GM23338 (cell line): ENCODE data around the gene VILL. TPM values are rescaled to one million over a fixed set of nuclear protein-coding genes. Genes with fewer than 3 reads are reported as not detected.
A peak's percentile ranks its signal among the peaks of the same experiment; 100 is the strongest.

Experiments used
- ATAC-seq: fragments of 200-7000 bp; cut with Tn5 transposase; 3 replicates; pipeline ENCODE4 v1.9.1; 2020
- DNase-seq: peaks from one replicate; pipeline ENCODE4 v3.0.0-alpha.2; 2015; ENCODE audit warnings: low spot score
- H2AFZ ChIP-seq: fragments of 200-600 bp; sonication (generic); 2 replicates; pipeline ENCODE4 v1.8.0; 2016; ENCODE audit warnings: antibody characterized with exemption, mild to moderate bottlenecking, moderate library complexity
- H3F3A ChIP-seq: fragments of 200-600 bp; sonication (generic); replicated peaks from 2 replicates; pipeline ENCODE4 v1.8.0; 2017; ENCODE audit warnings: antibody characterized with exemption, mixed run types, low read depth
- H3K27ac ChIP-seq: fragments of 200-600 bp; sonication (generic); 2 replicates; pipeline ENCODE4 v1.6.1; 2016; ENCODE audit warnings: low read depth
- H3K27me3 ChIP-seq: fragments of 200-600 bp; sonication (generic); 2 replicates; pipeline ENCODE4 v1.8.0; 2016; ENCODE audit warnings: mild to moderate bottlenecking, mixed run types, moderate library complexity; ENCODE audit not compliant: insufficient read depth
- H3K36me3 ChIP-seq: fragments of 200-600 bp; sonication (generic); 2 replicates; pipeline ENCODE4 v1.8.0; 2016; ENCODE audit warnings: mild to moderate bottlenecking; ENCODE audit not compliant: insufficient read depth
- H3K4me1 ChIP-seq: fragments of 200-600 bp; sonication (generic); 2 replicates; pipeline ENCODE4 v1.8.0; 2016; ENCODE audit warnings: mild to moderate bottlenecking, moderate library complexity; ENCODE audit not compliant: insufficient read depth
- H3K4me2 ChIP-seq: fragments of 200-600 bp; sonication (generic); 2 replicates; pipeline ENCODE4 v1.7.1; 2017; ENCODE audit warnings: mixed run types
- H3K4me3 ChIP-seq: fragments of 200-600 bp; sonication (generic); 2 replicates; pipeline ENCODE4 v1.6.1; 2016; ENCODE audit warnings: mixed run types
- H3K79me2 ChIP-seq: fragments of 200-600 bp; sonication (generic); replicated peaks from 2 replicates; pipeline ENCODE4 v1.8.0; 2017; ENCODE audit warnings: mild to moderate bottlenecking; ENCODE audit not compliant: insufficient read depth
- H3K9me2 ChIP-seq: fragments of 200-600 bp; sonication (generic); 2 replicates; pipeline ENCODE4 v1.8.0; 2017; ENCODE audit not compliant: insufficient read depth
- H4K20me1 ChIP-seq: fragments of 200-600 bp; sonication (generic); replicated peaks from 2 replicates; pipeline ENCODE4 v1.8.0; 2017; ENCODE audit warnings: mild to moderate bottlenecking; ENCODE audit not compliant: insufficient read depth
- H3K27ac Mint-ChIP-seq: 2 replicates; pipeline ENCODE4 v1.8.0; 2020; ENCODE audit warnings: inconsistent platforms, mild to moderate bottlenecking, moderate library complexity, mixed read lengths
- H3K27me3 Mint-ChIP-seq: 3 replicates; pipeline ENCODE4 v1.8.0; 2022; ENCODE audit warnings: low read depth, mild to moderate bottlenecking, moderate library complexity, mixed read lengths, inconsistent platforms; ENCODE audit not compliant: insufficient read depth, poor library complexity
- H3K36me3 Mint-ChIP-seq: 3 replicates; pipeline ENCODE4 v1.8.0; 2021; ENCODE audit warnings: low read depth, mild to moderate bottlenecking, inconsistent platforms, moderate library complexity, mixed read lengths
- H3K4me1 Mint-ChIP-seq: 3 replicates; pipeline ENCODE4 v1.8.0; 2020; ENCODE audit warnings: mild to moderate bottlenecking, inconsistent platforms, mixed read lengths
- H3K4me3 Mint-ChIP-seq: 3 replicates; pipeline ENCODE4 v1.8.0; 2021; ENCODE audit warnings: moderate library complexity, mild to moderate bottlenecking, inconsistent platforms, mixed read lengths
- H3K9me3 Mint-ChIP-seq: 3 replicates; pipeline ENCODE4 v1.8.0; 2020; ENCODE audit warnings: moderate library complexity, mild to moderate bottlenecking, inconsistent platforms, mixed read lengths
- CREB1 ChIP-seq: fragments of 250-450 bp; sonication (Bioruptor Pico); IDR thresholded peaks from 2 replicates; pipeline ENCODE4 v1.5.0; 2020; ENCODE audit warnings: low read depth, mild to moderate bottlenecking, moderate library complexity
- CTCF ChIP-seq, 2 experiments: fragments of 200-600 bp in 1 of 2; sonication (generic) in 1 of 2; conservative IDR thresholded peaks; 2 replicates each; pipeline versions ENCODE4 v1.5.1 to v1.6.1; 2016 to 2017; ENCODE audit warnings: antibody characterized with exemption in 2 of 2, low read depth in 2 of 2, mild to moderate bottlenecking in 2 of 2, moderate library complexity in 1 of 2
- EZH2 ChIP-seq: fragments of 200-600 bp; sonication (generic); IDR thresholded peaks from one replicate; pipeline ENCODE4 v1.8.0; 2017; ENCODE audit warnings: antibody characterized with exemption, mild to moderate bottlenecking, low read depth; ENCODE audit not compliant: unreplicated experiment
- EZH2phosphoT487 ChIP-seq: fragments of 200-600 bp; sonication (generic); IDR thresholded peaks from one replicate; pipeline ENCODE4 v1.8.1; 2018; ENCODE audit warnings: antibody characterized with exemption; ENCODE audit not compliant: unreplicated experiment
- JUNB ChIP-seq: IDR thresholded peaks from one replicate; pipeline ENCODE4 v1.6.1; 2016; ENCODE audit warnings: antibody characterized with exemption; ENCODE audit not compliant: unreplicated experiment
- NANOG ChIP-seq: IDR thresholded peaks from 2 replicates; pipeline ENCODE4 v1.6.1; 2016; ENCODE audit warnings: antibody characterized with exemption, borderline replicate concordance
- POLR2AphosphoS5 ChIP-seq: IDR thresholded peaks from 2 replicates; pipeline ENCODE4 v1.6.1; 2016; ENCODE audit warnings: antibody characterized with exemption, low read depth
- REST ChIP-seq: IDR thresholded peaks from one replicate; pipeline ENCODE4 v1.6.1; 2018; ENCODE audit warnings: antibody characterized with exemption; ENCODE audit not compliant: unreplicated experiment
- STAT1 ChIP-seq: IDR thresholded peaks from one replicate; pipeline ENCODE4 v1.6.1; 2016; ENCODE audit warnings: antibody characterized with exemption; ENCODE audit not compliant: unreplicated experiment
- ZNF114 ChIP-seq: fragments of 250-450 bp; sonication (Bioruptor Pico); IDR thresholded peaks from 2 replicates; pipeline ENCODE4 v1.5.0; 2020; ENCODE audit warnings: mild to moderate bottlenecking, moderate library complexity
- ZNF331 ChIP-seq: fragments of 250-450 bp; sonication (Bioruptor Pico); IDR thresholded peaks from 2 replicates; pipeline ENCODE4 v1.5.0; 2020; ENCODE audit warnings: low read depth, mild to moderate bottlenecking, moderate library complexity
- polyA plus RNA-seq: library from polyadenylated mRNA; unstranded; fragments of >200 nt; fragmentation: Nextera tagmentation; extraction: Ambion mirVana; gene quantifications from 2 replicates; pipeline ENCODE4 v1.2.1, GENCODE V29; 2016
- total RNA-seq: library from RNA; depleted of rRNA; stranded (reverse); fragments of >200 nt; shearing (Covaris generic); gene quantifications from 2 replicates; pipeline ENCODE4 v1.2.3, GENCODE V29; 2014

VILL gene
- total and polyA plus RNA-seq, 2 experiments from 2014 or later = 2.7 to 9.8 TPM

- no peak for TF ChIP-seq CTCF (conservative IDR thresholded peaks at IDR 0.05; ENCODE audit: low read depth in 2 of 2)
- no peak for TF ChIP-seq EZH2
- no peak for TF ChIP-seq NANOG
- TF ChIP-seq REST = no peak
- TF ChIP-seq ZNF331 (CRISPR knock-in tag) = no peak
- TF ChIP-seq EZH2phosphoT487 = no peak
- TF ChIP-seq ZNF114 (CRISPR knock-in tag) = no peak
These were observed 22.4 kb upstream of the VILL start (continued) for GRCh38 chr3:37968199-37968598.

- H3K27ac ChIP-seq = peak overlapping the region; percentile 55; the same call in 1 of the 2 replicates
- H3K79me2 ChIP-seq = no peaks in the 10 kb centered on the region
- H2AFZ ChIP-seq = no peak overlapping the region
- H3K4me1 Mint-ChIP-seq = peaks cover 27% of the 10 kb centered on the region
- no peaks in the 10 kb centered on the region for H3K36me3 ChIP-seq
- no peaks in the 10 kb centered on the region for H3F3A ChIP-seq
- H3K4me3 ChIP-seq = no peak overlapping the region
- no peak for DNase-seq
- no peak overlapping the region for H3K27ac Mint-ChIP-seq
- no peaks in the 10 kb centered on the region for H3K9me3 Mint-ChIP-seq
- H3K4me1 ChIP-seq = 0 out of 2 replicates have a peak, but pooled peaks cover 10% of the 10 kb centered on the region
- no peaks in the 10 kb centered on the region for H4K20me1 ChIP-seq
- ATAC-seq = no peak
- no peaks in the 10 kb centered on the region for H3K27me3 ChIP-seq
- no peak overlapping the region for H3K4me3 Mint-ChIP-seq
- peaks cover 2% of the 10 kb centered on the region for H3K27me3 Mint-ChIP-seq
- no peaks in the 10 kb centered on the region for H3K9me2 ChIP-seq
- peaks cover 6% of the 10 kb centered on the region; the same call in 2 of the 3 replicates for H3K36me3 Mint-ChIP-seq
- no peak overlapping the region for H3K4me2 ChIP-seq
- TF ChIP-seq POLR2AphosphoS5 (no peak), CREB1 (CRISPR knock-in tag) (no peak), STAT1 (no peak), JUNB (no peak), CTCF (conservative IDR thresholded peaks at IDR 0.05; ENCODE audit: low read depth in 2 of 2) (no peak), ZNF114 (CRISPR knock-in tag) (no peak), NANOG (no peak), ZNF331 (CRISPR knock-in tag) (no peak)
These were observed 21.6 kb upstream of the VILL start for GRCh38 chr3:37968813-37969595.
